ENCODE data around the gene GH1.
"Not testable (repeated sequence)": the region's sequence is repeated elsewhere in the genome, so short reads cannot be mapped to it uniquely, and the experiment has no call there.

Gene GH1

GRCh38 chr17:63898899-63899798, 19.5 kb downstream of the GH1 start:
- not testable (repeated sequence) for DNase-seq (ENCODE audit: insufficient read length, low spot score); FAIRE-seq

GRCh38 chr17:63896524-63897354, 21.9 kb downstream of the GH1 start, which contains the start of gene CSH1:
Gene CSH1 (minus strand): TSS chr17:63896574. CDS start chr17:63896511, 63 bp downstream.
- DNase-seq (ENCODE audit: insufficient read length, low spot score); FAIRE-seq: not testable (repeated sequence)

GRCh38 chr17:63894821-63895220, 23.8 kb downstream of the GH1 start:
- FAIRE-seq; DNase-seq (ENCODE audit: insufficient read length, low spot score): not testable (repeated sequence)

- DNase-seq (ENCODE audit: insufficient read length, low spot score); FAIRE-seq: not testable (repeated sequence)
These were observed 24.6 kb downstream of the GH1 start for GRCh38 chr17:63894021-63894420.

- FAIRE-seq; DNase-seq (ENCODE audit: insufficient read length, low spot score): not testable (repeated sequence)
These were observed 26.2 kb downstream of the GH1 start for GRCh38 chr17:63892316-63893037.

GRCh38 chr17:63889026-63889848, 29.4 kb downstream of the GH1 start:
- FAIRE-seq, result peak; percentile 43
- DNase-seq (ENCODE audit: insufficient read length, low spot score), result not testable (repeated sequence)

- not testable (repeated sequence) for FAIRE-seq; DNase-seq (ENCODE audit: insufficient read length, low spot score)
These were observed 33.5 kb downstream of the GH1 start for GRCh38 chr17:63885119-63885518.

- not testable (repeated sequence) for DNase-seq (ENCODE audit: insufficient read length, low spot score); FAIRE-seq
These were observed 36.0 kb downstream of the GH1 start for GRCh38 chr17:63882626-63883126.

GRCh38 chr17:63881935-63882601, 36.6 kb downstream of the GH1 start, which contains the start of gene GH2:
Gene GH2 (minus strand): TSS chr17:63881944. CDS start chr17:63881801, 143 bp downstream.
- no peak for TF ChIP-seq POLR2A (IDR thresholded peaks at IDR 0.05; ENCODE audit: low read depth, low read length)
- FAIRE-seq, result no peak
- peak; percentile 88 for DNase-seq (ENCODE audit: insufficient read length, low spot score)

- not testable (repeated sequence) for FAIRE-seq; DNase-seq (ENCODE audit: insufficient read length, low spot score)
These were observed 37.3 kb downstream of the GH1 start for GRCh38 chr17:63881337-63881736.

GRCh38 chr17:63880706-63881105, 37.9 kb downstream of the GH1 start:
- no peak for FAIRE-seq
- TF ChIP-seq POLR2A (IDR thresholded peaks at IDR 0.05; ENCODE audit: low read depth, low read length), result no peak
- DNase-seq (ENCODE audit: insufficient read length, low spot score), result no peak

- not testable (repeated sequence) for FAIRE-seq; DNase-seq (ENCODE audit: insufficient read length, low spot score)
These were observed 40.2 kb downstream of the GH1 start for GRCh38 chr17:63878413-63878812.

- DNase-seq (ENCODE audit: insufficient read length, low spot score); FAIRE-seq: not testable (repeated sequence)
These were observed 43.9 kb downstream of the GH1 start for GRCh38 chr17:63874693-63875092.

- FAIRE-seq; DNase-seq (ENCODE audit: insufficient read length, low spot score): not testable (repeated sequence)
These were observed 44.5 kb downstream of the GH1 start for GRCh38 chr17:63874061-63874626.

GRCh38 chr17:63873577-63873976, 45.1 kb downstream of the GH1 start, which contains the start of gene CSH2:
Gene CSH2 (minus strand): TSS chr17:63873677. CDS start chr17:63873614, 63 bp downstream.
- not testable (repeated sequence) for FAIRE-seq

GRCh38 chr17:63871646-63872365, 46.8 kb downstream of the GH1 start:
- FAIRE-seq; DNase-seq (ENCODE audit: insufficient read length, low spot score): not testable (repeated sequence)

More at GRCh38 chr17:63873577-63873976, 45.1 kb downstream of the GH1 start, which contains the start of gene CSH2:
- not testable (repeated sequence) for DNase-seq (ENCODE audit: insufficient read length, low spot score)

- not testable (repeated sequence) for FAIRE-seq; DNase-seq (ENCODE audit: insufficient read length, low spot score)
These were observed 48.4 kb downstream of the GH1 start for GRCh38 chr17:63870292-63870665.

All from H54 (cell line).